Progenitor cell of endocrine pancreas (in vitro differentiated cells): ENCODE measurements around the gene EFNA2. TPM values are rescaled to one million over a fixed set of nuclear protein-coding genes. Genes with fewer than 3 reads are reported as not detected.
A peak's percentile ranks its signal among the peaks of the same experiment; 100 is the strongest.

Source experiments
- DNase-seq: peaks from one replicate; pipeline ENCODE4 v3.0.0; 2021; ENCODE audit warnings: low spot score; ENCODE audit not compliant: unreplicated experiment
- H3K27ac Mint-ChIP-seq: 2 replicates; pipeline ENCODE4 v1.8.0; 2021; ENCODE audit warnings: mild to moderate bottlenecking, moderate library complexity, mixed read lengths
- H3K27me3 Mint-ChIP-seq: 2 replicates; pipeline ENCODE4 v1.8.0; 2021; ENCODE audit warnings: mixed read lengths
- H3K36me3 Mint-ChIP-seq: 2 replicates; pipeline ENCODE4 v1.8.0; 2022; ENCODE audit warnings: mixed read lengths; ENCODE audit not compliant: insufficient read depth
- H3K4me1 Mint-ChIP-seq: 2 replicates; pipeline ENCODE4 v1.8.0; 2021; ENCODE audit warnings: low read depth, mixed read lengths
- H3K4me3 Mint-ChIP-seq: 2 replicates; pipeline ENCODE4 v1.8.0; 2021; ENCODE audit warnings: low read depth, mild to moderate bottlenecking, moderate library complexity, mixed read lengths
- H3K9me3 Mint-ChIP-seq: 2 replicates; pipeline ENCODE4 v1.8.0; 2021; ENCODE audit warnings: low read depth, mixed read lengths
- CTCF ChIP-seq: fragments of 200-600 bp; sonication (generic); IDR thresholded peaks from one replicate; pipeline ENCODE4 v1.5.0; 2021; ENCODE audit warnings: antibody characterized with exemption, mild to moderate bottlenecking; ENCODE audit not compliant: unreplicated experiment
- total RNA-seq: library from RNA; stranded (reverse); gene quantifications from 2 replicates; pipeline ENCODE4 v1.2.1, GENCODE V29; 2021

EFNA2 gene
- total RNA-seq, 1 donor from 2014 or later: 26.5 TPM

GRCh38 chr19:1238369-1239303 lies 47.0 kb upstream of the EFNA2 start:
- H3K9me3 Mint-ChIP-seq: no peaks in the 10 kb centered on the region
- DNase-seq: no peak
- no peaks in the 10 kb centered on the region for H3K27me3 Mint-ChIP-seq
- H3K4me1 Mint-ChIP-seq: peaks cover 11% of the 10 kb centered on the region
- no peaks in the 10 kb centered on the region for H3K36me3 Mint-ChIP-seq
- no peak for TF ChIP-seq CTCF
- peak overlapping the region; percentile 76 for H3K4me3 Mint-ChIP-seq
- peak overlapping the region; percentile 89 for H3K27ac Mint-ChIP-seq

- no peak for TF ChIP-seq CTCF
- H3K9me3 Mint-ChIP-seq: no peaks in the 10 kb centered on the region
- no peak for DNase-seq
- peaks cover 11% of the 10 kb centered on the region for H3K4me1 Mint-ChIP-seq
- H3K27ac Mint-ChIP-seq: peak overlapping the region; percentile 89
- H3K27me3 Mint-ChIP-seq: no peaks in the 10 kb centered on the region
- H3K36me3 Mint-ChIP-seq: no peaks in the 10 kb centered on the region
- H3K4me3 Mint-ChIP-seq: peak overlapping the region; percentile 76
Measured at GRCh38 chr19:1239420-1239795, 46.3 kb upstream of the EFNA2 start.

GRCh38 chr19:1239796-1240737 lies 45.6 kb upstream of the EFNA2 start:
- H3K9me3 Mint-ChIP-seq: no peaks in the 10 kb centered on the region
- H3K36me3 Mint-ChIP-seq: no peaks in the 10 kb centered on the region
- H3K4me3 Mint-ChIP-seq: peak overlapping the region; percentile 76
- H3K27ac Mint-ChIP-seq: no peak overlapping the region
- peak; percentile 98 for TF ChIP-seq CTCF
- H3K4me1 Mint-ChIP-seq: peaks cover 13% of the 10 kb centered on the region
- peak; percentile 89 for DNase-seq
- H3K27me3 Mint-ChIP-seq: no peaks in the 10 kb centered on the region

GRCh38 chr19:1240925-1241324 lies 44.7 kb upstream of the EFNA2 start:
- Mint-ChIP-seq H3K36me3 (no peaks in the 10 kb centered on the region), H3K27me3 (no peaks in the 10 kb centered on the region), H3K4me3 (peak overlapping the region; percentile 69), H3K4me1 (peaks cover 13% of the 10 kb centered on the region), H3K9me3 (no peaks in the 10 kb centered on the region), H3K27ac (peak overlapping the region; percentile 96)
- no peak for TF ChIP-seq CTCF
- DNase-seq: no peak
